Liver (tissue), 3 donors: ENCODE results near the gene ASS1.

Experiments used
- SP1 ChIP-seq: IDR thresholded peaks from 2 replicates; pipeline ENCODE4 v1.6.1; 2018; ENCODE audit warnings: antibody characterized with exemption, mild to moderate bottlenecking
- TAF1 ChIP-seq: conservative IDR thresholded peaks from 2 replicates; pipeline ENCODE4 v1.6.1; 2016; ENCODE audit warnings: antibody characterized with exemption, mild to moderate bottlenecking
- TF ChIP-seq, protein P1 (sequence below): fragments of 150-350 bp; IDR thresholded peaks from 2 replicates; pipeline ENCODE4 v1.5.1; 2017; ENCODE audit warnings: improper control_type of control experiment, low read depth, low read length; ENCODE audit not compliant: missing input control
- donor health status: healthy.
- donor health status: healthy.

- TF ChIP-seq, protein P1, sequence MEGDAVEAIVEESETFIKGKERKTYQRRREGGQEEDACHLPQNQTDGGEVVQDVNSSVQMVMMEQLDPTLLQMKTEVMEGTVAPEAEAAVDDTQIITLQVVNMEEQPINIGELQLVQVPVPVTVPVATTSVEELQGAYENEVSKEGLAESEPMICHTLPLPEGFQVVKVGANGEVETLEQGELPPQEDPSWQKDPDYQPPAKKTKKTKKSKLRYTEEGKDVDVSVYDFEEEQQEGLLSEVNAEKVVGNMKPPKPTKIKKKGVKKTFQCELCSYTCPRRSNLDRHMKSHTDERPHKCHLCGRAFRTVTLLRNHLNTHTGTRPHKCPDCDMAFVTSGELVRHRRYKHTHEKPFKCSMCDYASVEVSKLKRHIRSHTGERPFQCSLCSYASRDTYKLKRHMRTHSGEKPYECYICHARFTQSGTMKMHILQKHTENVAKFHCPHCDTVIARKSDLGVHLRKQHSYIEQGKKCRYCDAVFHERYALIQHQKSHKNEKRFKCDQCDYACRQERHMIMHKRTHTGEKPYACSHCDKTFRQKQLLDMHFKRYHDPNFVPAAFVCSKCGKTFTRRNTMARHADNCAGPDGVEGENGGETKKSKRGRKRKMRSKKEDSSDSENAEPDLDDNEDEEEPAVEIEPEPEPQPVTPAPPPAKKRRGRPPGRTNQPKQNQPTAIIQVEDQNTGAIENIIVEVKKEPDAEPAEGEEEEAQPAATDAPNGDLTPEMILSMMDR = no peak
- TF ChIP-seq SP1 (no peak), TAF1 (no peak)
Measured at GRCh38 chr9:130476151-130476730, 31.5 kb downstream of the ASS1 start.
